HepG2 (cell line): ENCODE results near the gene WSCD2.

ENCODE experiments used
- CTCF ChIP-seq: sonication (generic); formaldehyde crosslinking; IDR thresholded peaks from 2 replicates; pipeline ENCODE4 v1.5.0; 2020; ENCODE audit warnings: mild to moderate bottlenecking, missing genetic modification reagents, moderate library complexity
- EZH2 ChIP-seq: conservative IDR thresholded peaks from 2 replicates; pipeline ENCODE4 v1.6.1; 2012; ENCODE audit warnings: mild to moderate bottlenecking, low read depth, low read length, moderate library complexity
- KLF15 ChIP-seq: sonication (generic); formaldehyde crosslinking; IDR thresholded peaks from 2 replicates; pipeline ENCODE4 v1.8.1; 2023; ENCODE audit warnings: borderline replicate concordance, mild to moderate bottlenecking, inconsistent platforms, missing genetic modification reagents, mixed read lengths
- KLF6 ChIP-seq: IDR thresholded peaks from 2 replicates; pipeline ENCODE4 v1.8.0; 2016; ENCODE audit warnings: missing biosample characterization, missing genetic modification reagents
- ZNF121 ChIP-seq: sonication (generic); formaldehyde crosslinking; IDR thresholded peaks from 2 replicates; pipeline ENCODE4 v1.5.0; 2020; ENCODE audit warnings: mild to moderate bottlenecking, missing genetic modification reagents
- ZNF629 ChIP-seq: sonication (generic); formaldehyde crosslinking; conservative IDR thresholded peaks from 2 replicates; pipeline ENCODE4 v1.5.0; 2020; ENCODE audit warnings: missing genetic modification reagents

GRCh38 chr12:108282160-108282559, 153.1 kb downstream of the WSCD2 start:
- TF ChIP-seq EZH2 (no peak), ZNF629 (no peak), KLF15 (CRISPR knock-in tag) (no peak), ZNF121 (no peak), CTCF (CRISPR knock-in tag) (no peak), KLF6 (CRISPR knock-in tag) (no peak)
